CD4-positive, alpha-beta T cell (primary cell): ENCODE data around the gene CGNL1. TPM values are rescaled to one million over a fixed set of nuclear protein-coding genes. Genes with fewer than 3 reads are reported as not detected.

Source experiments
- ATAC-seq: fragments of 200-7000 bp; cut with Tn5 transposase; one replicate; pipeline ENCODE4 v1.10.0; 2022; ENCODE audit warnings: mild to moderate bottlenecking; ENCODE audit not compliant: poor library complexity
- CTCF ChIA-PET: fragments of 350-600 bp; sonication (Branson Sonifier 250); formaldehyde crosslinking; loops from one replicate; lab custom pipeline; 2021; ENCODE audit warnings: antibody characterized with exemption, inconsistent platforms; lab: Charles Lee
- POLR2A ChIA-PET: fragments of 350-600 bp; sonication (Branson Sonifier 250); formaldehyde crosslinking; loops from one replicate; lab custom pipeline; 2021; ENCODE audit warnings: antibody characterized with exemption, inconsistent platforms; lab: Charles Lee
- DNase-seq, 14 experiments: peaks; one replicate each; pipeline ENCODE4 v3.0.0-alpha.2; 2013 to 2020; ENCODE audit warnings: mixed read lengths in 2 of 14
- H3K27ac ChIP-seq, 2 donors: one replicate each; pipeline versions ENCODE4 v1.5.1 to v1.7.0; 2013; ENCODE audit warnings: low read length in 2 of 2, low read depth in 1 of 2, mild to moderate bottlenecking in 1 of 2
- H3K27me3 ChIP-seq, 2 experiments: 1 replicate in 1 of 2; 2 replicates in 1 of 2; pipeline versions ENCODE4 v1.6.1 to v1.7.0; 2013; ENCODE audit warnings: low read length in 2 of 2, control low read depth in 1 of 2, mild to moderate bottlenecking in 1 of 2, moderate library complexity in 1 of 2; ENCODE audit not compliant: insufficient read depth in 2 of 2, control insufficient read depth in 1 of 2
- H3K36me3 ChIP-seq: one replicate; pipeline ENCODE4 v1.6.1; 2013; ENCODE audit warnings: low read length, control low read depth; ENCODE audit not compliant: insufficient read depth
- H3K4me1 ChIP-seq: one replicate; pipeline ENCODE4 v1.6.1; 2013; ENCODE audit warnings: low read length, control low read depth; ENCODE audit not compliant: insufficient read depth
- H3K4me3 ChIP-seq: one replicate; pipeline ENCODE4 v1.5.1; 2013; ENCODE audit warnings: mild to moderate bottlenecking, low read length, moderate library complexity
- H3K9me3 ChIP-seq, 2 experiments: 1 replicate in 1 of 2; 2 replicates in 1 of 2; pipeline versions ENCODE4 v1.6.1 to v1.7.0; 2013; ENCODE audit warnings: low read length in 2 of 2, mild to moderate bottlenecking in 2 of 2, control low read depth in 1 of 2, moderate library complexity in 1 of 2; ENCODE audit not compliant: control insufficient read depth in 1 of 2, insufficient read depth in 1 of 2
- H3K27ac Mint-ChIP-seq: one replicate; pipeline ENCODE4 v1.8.0; 2020; ENCODE audit warnings: mixed read lengths
- H3K27me3 Mint-ChIP-seq: one replicate; pipeline ENCODE4 v1.8.0; 2021; ENCODE audit warnings: mixed read lengths
- H3K36me3 Mint-ChIP-seq: one replicate; pipeline ENCODE4 v1.8.0; 2021; ENCODE audit warnings: low read depth, mixed read lengths
- H3K4me1 Mint-ChIP-seq: one replicate; pipeline ENCODE4 v1.8.0; 2021; ENCODE audit warnings: low read depth, mixed read lengths
- H3K4me3 Mint-ChIP-seq: one replicate; pipeline ENCODE4 v1.8.0; 2020; ENCODE audit warnings: mild to moderate bottlenecking, mixed read lengths
- H3K9me3 Mint-ChIP-seq: one replicate; pipeline ENCODE4 v1.8.0; 2020; ENCODE audit warnings: mixed read lengths
- intact Hi-C, 2 experiments: fragments of 100-400 bp; cut with DNase I in 1 of 2; cut with micrococcal nuclease in 1 of 2; formaldehyde crosslinking; loops; one replicate each; pipeline versions ENCODE4 v1.15.1 to v1.9.0; 2023 to 2025; cut with DNase I, micrococcal nuclease
- total RNA-seq, 174 experiments: library from RNA in 2 of 174; stranded (reverse) in 2 of 174; gene quantifications; one replicate each; pipeline ENCODE4 v1.2.3 and lab custom pipeline; 2021 to 2026
- TF ChIP-seq, protein P1 (sequence below): fragments of 200-600 bp; IDR thresholded peaks from one replicate; pipeline ENCODE4 v1.8.0; 2022; ENCODE audit warnings: antibody characterized with exemption, mild to moderate bottlenecking

Gene CGNL1
- total RNA-seq, 2 experiments from 2014 or later: not detected

DNA sequence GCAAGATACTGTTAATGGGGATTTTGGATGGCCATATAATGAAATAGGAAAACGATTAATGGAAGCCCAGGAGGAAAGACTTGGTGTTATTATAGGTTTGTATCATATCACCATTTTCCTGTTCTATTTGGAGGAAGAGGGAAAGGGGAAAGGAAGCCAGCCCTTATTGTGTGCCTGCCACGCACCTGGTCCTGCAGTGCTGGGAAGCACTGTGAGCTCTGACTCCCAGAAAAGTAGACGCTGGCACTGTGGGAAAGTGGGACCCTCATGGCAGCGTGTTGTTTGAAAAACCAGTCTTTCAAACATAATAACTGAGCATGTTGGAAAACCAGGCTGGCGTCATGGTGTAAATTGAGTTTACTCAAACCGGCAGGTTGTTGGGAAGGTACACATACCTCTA, 22.0 kb downstream of the CGNL1 start:
- CTCF ChIA-PET: no interaction called here
- intact Hi-C loops: no loop called here

DNA sequence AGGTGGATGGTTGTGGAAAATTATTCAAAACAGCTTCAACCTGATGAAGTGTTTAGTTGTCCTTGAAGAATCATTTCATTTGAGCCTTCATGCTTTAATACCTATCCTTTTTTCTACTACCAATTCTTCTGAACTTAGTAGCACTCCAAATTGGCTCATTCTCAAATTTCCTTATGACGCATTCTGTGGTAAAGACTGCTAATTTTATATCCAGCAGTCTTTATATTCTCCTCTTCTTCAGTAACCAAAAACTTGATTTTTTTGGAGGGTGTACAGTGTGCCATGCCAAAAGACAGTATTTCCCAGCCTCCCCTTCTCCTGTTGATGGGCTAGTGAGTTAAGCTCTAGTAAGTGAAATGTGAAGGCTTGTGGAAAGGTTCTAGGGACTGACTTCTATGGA, 25.2 kb downstream of the CGNL1 start:
- no peak overlapping the region for H3K27ac ChIP-seq
- H3K36me3 ChIP-seq: no peaks in the 10 kb centered on the region
- no peaks in the 10 kb centered on the region for H3K9me3 ChIP-seq
- Mint-ChIP-seq H3K27ac (no peak overlapping the region), H3K27me3 (peaks cover 20% of the 10 kb centered on the region), H3K9me3 (no peaks in the 10 kb centered on the region), H3K4me3 (no peak overlapping the region), H3K36me3 (no peaks in the 10 kb centered on the region), H3K4me1 (no peaks in the 10 kb centered on the region)
- no peak overlapping the region for H3K4me3 ChIP-seq
- TF ChIP-seq, protein P1, sequence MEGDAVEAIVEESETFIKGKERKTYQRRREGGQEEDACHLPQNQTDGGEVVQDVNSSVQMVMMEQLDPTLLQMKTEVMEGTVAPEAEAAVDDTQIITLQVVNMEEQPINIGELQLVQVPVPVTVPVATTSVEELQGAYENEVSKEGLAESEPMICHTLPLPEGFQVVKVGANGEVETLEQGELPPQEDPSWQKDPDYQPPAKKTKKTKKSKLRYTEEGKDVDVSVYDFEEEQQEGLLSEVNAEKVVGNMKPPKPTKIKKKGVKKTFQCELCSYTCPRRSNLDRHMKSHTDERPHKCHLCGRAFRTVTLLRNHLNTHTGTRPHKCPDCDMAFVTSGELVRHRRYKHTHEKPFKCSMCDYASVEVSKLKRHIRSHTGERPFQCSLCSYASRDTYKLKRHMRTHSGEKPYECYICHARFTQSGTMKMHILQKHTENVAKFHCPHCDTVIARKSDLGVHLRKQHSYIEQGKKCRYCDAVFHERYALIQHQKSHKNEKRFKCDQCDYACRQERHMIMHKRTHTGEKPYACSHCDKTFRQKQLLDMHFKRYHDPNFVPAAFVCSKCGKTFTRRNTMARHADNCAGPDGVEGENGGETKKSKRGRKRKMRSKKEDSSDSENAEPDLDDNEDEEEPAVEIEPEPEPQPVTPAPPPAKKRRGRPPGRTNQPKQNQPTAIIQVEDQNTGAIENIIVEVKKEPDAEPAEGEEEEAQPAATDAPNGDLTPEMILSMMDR: no peak
- no peaks in the 10 kb centered on the region for H3K4me1 ChIP-seq
- peaks cover 0 to 2% of the 10 kb centered on the region in 2 experiments for H3K27me3 ChIP-seq
- ATAC-seq: no peak
- ChIA-PET CTCF (no interaction called here), POLR2A (no interaction called here)
- intact Hi-C loops: no loop called here
- DNase-seq: no peak

More for the DNA sequence above, 22.0 kb downstream of the CGNL1 start:
- Mint-ChIP-seq H3K4me3 (no peak overlapping the region), H3K36me3 (no peaks in the 10 kb centered on the region), H3K9me3 (no peaks in the 10 kb centered on the region), H3K27ac (no peak overlapping the region), H3K27me3 (peaks cover 20% of the 10 kb centered on the region), H3K4me1 (no peaks in the 10 kb centered on the region)
- H3K4me3 ChIP-seq: no peak overlapping the region
- no peak for ATAC-seq
- H3K27ac ChIP-seq: no peak overlapping the region
- POLR2A ChIA-PET: no interaction called here
- no peaks in the 10 kb centered on the region for H3K9me3 ChIP-seq
- no peaks in the 10 kb centered on the region for H3K4me1 ChIP-seq
- TF ChIP-seq, protein P1: no peak
- no peak for DNase-seq
- no peaks in the 10 kb centered on the region for H3K36me3 ChIP-seq
- no peaks in the 10 kb centered on the region for H3K27me3 ChIP-seq

DNA sequence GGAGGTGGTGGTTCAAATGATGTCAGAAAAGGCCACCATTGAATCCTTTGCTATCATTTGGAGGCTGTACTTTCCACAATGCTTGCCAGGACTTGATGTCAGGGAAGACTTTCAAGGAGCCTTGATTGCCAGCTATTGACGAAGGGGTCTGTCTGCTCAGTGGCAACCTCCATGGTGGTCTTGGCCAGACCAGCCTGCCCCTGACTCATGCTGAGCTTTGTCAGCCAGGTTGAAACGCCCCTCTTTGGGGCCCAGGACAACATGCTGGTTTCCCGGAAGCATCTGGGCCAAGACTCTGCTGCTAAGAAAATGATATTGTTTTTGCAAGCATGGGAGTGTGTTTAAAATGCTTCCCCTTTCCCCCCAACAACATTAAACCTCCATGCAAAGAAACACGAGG, 26.7 kb downstream of the CGNL1 start:
- Mint-ChIP-seq H3K27ac (no peak overlapping the region), H3K9me3 (no peaks in the 10 kb centered on the region), H3K4me1 (no peaks in the 10 kb centered on the region), H3K4me3 (no peak overlapping the region), H3K27me3 (peaks cover 15% of the 10 kb centered on the region), H3K36me3 (no peaks in the 10 kb centered on the region)
- intact Hi-C loops: no loop called here
- ChIA-PET POLR2A (no interaction called here), CTCF (no interaction called here)
- ATAC-seq (no peak), DNase-seq (no peak)
- Histone ChIP-seq H3K27me3 (peaks cover 0 to 2% of the 10 kb centered on the region in 2 experiments), H3K4me1 (no peaks in the 10 kb centered on the region), H3K27ac (no peak overlapping the region), H3K4me3 (no peak overlapping the region), H3K9me3 (no peaks in the 10 kb centered on the region), H3K36me3 (no peaks in the 10 kb centered on the region)
- TF ChIP-seq, protein P1: no peak
